Panc1 (cell line): ENCODE measurements around the gene PTK6. TPM values are rescaled to one million over a fixed set of nuclear protein-coding genes. Genes with fewer than 3 reads are reported as not detected.
"Not testable (repeated sequence)": the region's sequence is repeated elsewhere in the genome, so short reads cannot be mapped to it uniquely, and the experiment has no call there.

Experiments used
- ATAC-seq: fragments of 200-7000 bp; cut with Tn5 transposase; 2 replicates; pipeline ENCODE4 v1.9.1; 2020; ENCODE audit warnings: mild to moderate bottlenecking, moderate library complexity
- BruUV-seq: library from RNA; stranded (reverse); fragments of 400-500 nt; replicated peaks from 2 replicates; lab custom pipeline; 2021; lab: Mats Ljungman, UMichigan
- CTCF ChIA-PET: fragments of 300-600 bp; sonication (Branson Sonifier 250); formaldehyde crosslinking; loops from one replicate; lab custom pipeline; 2022; ENCODE audit warnings: antibody characterized with exemption; lab: Charles Lee
- POLR2A ChIA-PET: fragments of 300-600 bp; sonication (Branson Sonifier 250); formaldehyde crosslinking; loops from one replicate; lab custom pipeline; 2022; ENCODE audit warnings: antibody characterized with exemption; lab: Charles Lee
- DNase-seq: peaks from one replicate; pipeline ENCODE4 v3.0.0-alpha.2; 2010; ENCODE audit warnings: low read depth, low spot score
- H3K27ac ChIP-seq: 2 replicates; pipeline ENCODE4 v1.5.1; 2011; ENCODE audit warnings: mild to moderate bottlenecking, low read length, inconsistent platforms
- H3K27me3 ChIP-seq: fragments of 200-500 bp; sonication (Bioruptor generic); 2 replicates; pipeline ENCODE4 v1.6.0; 2014; ENCODE audit warnings: low read length, inconsistent platforms; ENCODE audit not compliant: control insufficient read depth, insufficient read depth
- H3K36me3 ChIP-seq: fragments of 200-500 bp; sonication (Bioruptor generic); 2 replicates; pipeline ENCODE4 v1.5.1; 2014; ENCODE audit warnings: inconsistent platforms, mild to moderate bottlenecking, low read length, moderate library complexity; ENCODE audit not compliant: control insufficient read depth, insufficient read depth
- H3K4me1 ChIP-seq: 2 replicates; pipeline ENCODE4 v1.5.1; 2011; ENCODE audit warnings: inconsistent platforms, mild to moderate bottlenecking, low read length, moderate library complexity; ENCODE audit not compliant: control insufficient read depth, insufficient read depth
- H3K4me3 ChIP-seq, 2 experiments: 2 replicates each; pipeline ENCODE4 v1.5.1; 2011 to 2012; ENCODE audit warnings: low read depth in 2 of 2, low read length in 2 of 2, mild to moderate bottlenecking in 2 of 2, inconsistent platforms in 1 of 2, moderate library complexity in 1 of 2
- H3K9me3 ChIP-seq: fragments of 200-500 bp; sonication (Bioruptor generic); 2 replicates; pipeline ENCODE4 v1.5.1; 2014; ENCODE audit warnings: low read depth, mild to moderate bottlenecking, inconsistent platforms, low read length, moderate library complexity; ENCODE audit not compliant: control insufficient read depth, insufficient read depth
- POLR2AphosphoS5 ChIP-seq: IDR thresholded peaks from 2 replicates; pipeline ENCODE4 v1.6.1; 2012; ENCODE audit warnings: mild to moderate bottlenecking, low read depth, low read length, moderate library complexity
- SIN3A ChIP-seq: IDR thresholded peaks from 2 replicates; pipeline ENCODE4 v1.6.1; 2012; ENCODE audit warnings: low read depth, mild to moderate bottlenecking, low read length, moderate library complexity, borderline replicate concordance; ENCODE audit not compliant: insufficient read depth
- TCF7L2 ChIP-seq: IDR thresholded peaks from 2 replicates; pipeline ENCODE4 v1.6.1; 2011; ENCODE audit warnings: mild to moderate bottlenecking, low read depth, low read length, inconsistent platforms
- in situ Hi-C: cut with HindIII; loops from 2 replicates; pipeline ENCODE4 v1.10.0; 2016; ENCODE audit warnings: low sequenced_read_pairs, low pct_unique_long_range_greater_than_20kb
- intact Hi-C: fragments of 100-400 bp; cut with micrococcal nuclease; formaldehyde crosslinking; loops from one replicate; pipeline ENCODE4 v1.10.0; 2022; ENCODE audit not compliant: unreplicated experiment
- total RNA-seq: library from RNA; stranded (reverse); gene quantifications from one replicate; pipeline ENCODE4 v1.2.1, GENCODE V29; 2021; ENCODE audit not compliant: unreplicated experiment
- TF ChIP-seq, protein P1 (sequence below): fragments of 450-650 bp; IDR thresholded peaks from 2 replicates; pipeline ENCODE4 v1.5.1; 2017; ENCODE audit warnings: mild to moderate bottlenecking
- TF ChIP-seq, protein P2 (sequence below), 2 experiments: IDR thresholded peaks; 2 replicates each; pipeline ENCODE4 v1.6.1; 2011 to 2012; ENCODE audit warnings: low read depth in 2 of 2, control low read depth in 1 of 2, low read length in 1 of 2, mild to moderate bottlenecking in 1 of 2, moderate library complexity in 1 of 2; ENCODE audit not compliant: insufficient read depth in 1 of 2

Gene PTK6
- total RNA-seq, 1 experiment from 2014 or later = 6.5 TPM

DNA sequence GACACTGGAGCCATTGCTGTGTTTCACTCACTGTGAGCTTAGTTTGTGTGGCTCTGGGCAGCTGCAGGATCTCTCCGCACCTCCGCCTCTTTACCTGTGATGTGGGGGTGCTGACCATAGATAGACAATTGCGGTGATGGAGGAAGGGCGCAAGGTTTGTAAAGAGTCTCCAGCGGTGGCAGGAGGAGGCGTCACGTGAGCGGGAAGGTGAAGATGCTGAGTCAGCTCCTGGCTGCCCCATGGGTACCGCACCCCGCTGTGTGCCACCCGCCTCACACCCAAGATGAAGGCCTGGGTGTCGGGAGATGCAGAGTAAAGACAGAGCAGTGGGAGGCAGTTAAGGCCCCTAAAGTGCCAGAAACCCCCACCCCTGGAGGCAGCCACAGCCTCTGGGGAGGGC is 55.7 kb downstream of the PTK6 start:
- no peaks in the 10 kb centered on the region for H3K9me3 ChIP-seq
- no peak for DNase-seq
- BruUV-seq = no TSS peak
- intact Hi-C loops = no loop called here
- in situ Hi-C loops = no loop called here
- ChIA-PET POLR2A (no interaction called here), CTCF (interaction anchor here (0.9 kb wide), 1 partner anchor 40 kb away, joined by 9 read pairs; no protein-coding TSS in a partner anchor)
- no peak for TF ChIP-seq TCF7L2
- no peak for TF ChIP-seq POLR2AphosphoS5
- TF ChIP-seq SIN3A = no peak
- TF ChIP-seq, protein P1, sequence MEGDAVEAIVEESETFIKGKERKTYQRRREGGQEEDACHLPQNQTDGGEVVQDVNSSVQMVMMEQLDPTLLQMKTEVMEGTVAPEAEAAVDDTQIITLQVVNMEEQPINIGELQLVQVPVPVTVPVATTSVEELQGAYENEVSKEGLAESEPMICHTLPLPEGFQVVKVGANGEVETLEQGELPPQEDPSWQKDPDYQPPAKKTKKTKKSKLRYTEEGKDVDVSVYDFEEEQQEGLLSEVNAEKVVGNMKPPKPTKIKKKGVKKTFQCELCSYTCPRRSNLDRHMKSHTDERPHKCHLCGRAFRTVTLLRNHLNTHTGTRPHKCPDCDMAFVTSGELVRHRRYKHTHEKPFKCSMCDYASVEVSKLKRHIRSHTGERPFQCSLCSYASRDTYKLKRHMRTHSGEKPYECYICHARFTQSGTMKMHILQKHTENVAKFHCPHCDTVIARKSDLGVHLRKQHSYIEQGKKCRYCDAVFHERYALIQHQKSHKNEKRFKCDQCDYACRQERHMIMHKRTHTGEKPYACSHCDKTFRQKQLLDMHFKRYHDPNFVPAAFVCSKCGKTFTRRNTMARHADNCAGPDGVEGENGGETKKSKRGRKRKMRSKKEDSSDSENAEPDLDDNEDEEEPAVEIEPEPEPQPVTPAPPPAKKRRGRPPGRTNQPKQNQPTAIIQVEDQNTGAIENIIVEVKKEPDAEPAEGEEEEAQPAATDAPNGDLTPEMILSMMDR = no peak
- TF ChIP-seq, protein P2, sequence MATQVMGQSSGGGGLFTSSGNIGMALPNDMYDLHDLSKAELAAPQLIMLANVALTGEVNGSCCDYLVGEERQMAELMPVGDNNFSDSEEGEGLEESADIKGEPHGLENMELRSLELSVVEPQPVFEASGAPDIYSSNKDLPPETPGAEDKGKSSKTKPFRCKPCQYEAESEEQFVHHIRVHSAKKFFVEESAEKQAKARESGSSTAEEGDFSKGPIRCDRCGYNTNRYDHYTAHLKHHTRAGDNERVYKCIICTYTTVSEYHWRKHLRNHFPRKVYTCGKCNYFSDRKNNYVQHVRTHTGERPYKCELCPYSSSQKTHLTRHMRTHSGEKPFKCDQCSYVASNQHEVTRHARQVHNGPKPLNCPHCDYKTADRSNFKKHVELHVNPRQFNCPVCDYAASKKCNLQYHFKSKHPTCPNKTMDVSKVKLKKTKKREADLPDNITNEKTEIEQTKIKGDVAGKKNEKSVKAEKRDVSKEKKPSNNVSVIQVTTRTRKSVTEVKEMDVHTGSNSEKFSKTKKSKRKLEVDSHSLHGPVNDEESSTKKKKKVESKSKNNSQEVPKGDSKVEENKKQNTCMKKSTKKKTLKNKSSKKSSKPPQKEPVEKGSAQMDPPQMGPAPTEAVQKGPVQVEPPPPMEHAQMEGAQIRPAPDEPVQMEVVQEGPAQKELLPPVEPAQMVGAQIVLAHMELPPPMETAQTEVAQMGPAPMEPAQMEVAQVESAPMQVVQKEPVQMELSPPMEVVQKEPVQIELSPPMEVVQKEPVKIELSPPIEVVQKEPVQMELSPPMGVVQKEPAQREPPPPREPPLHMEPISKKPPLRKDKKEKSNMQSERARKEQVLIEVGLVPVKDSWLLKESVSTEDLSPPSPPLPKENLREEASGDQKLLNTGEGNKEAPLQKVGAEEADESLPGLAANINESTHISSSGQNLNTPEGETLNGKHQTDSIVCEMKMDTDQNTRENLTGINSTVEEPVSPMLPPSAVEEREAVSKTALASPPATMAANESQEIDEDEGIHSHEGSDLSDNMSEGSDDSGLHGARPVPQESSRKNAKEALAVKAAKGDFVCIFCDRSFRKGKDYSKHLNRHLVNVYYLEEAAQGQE (IDR thresholded peaks at IDR 0.05; ENCODE audit: insufficient read depth in 1 of 2, low read depth in 2 of 2, low read length in 1 of 2) = no peak
- H3K27ac ChIP-seq = no peak overlapping the region
- H3K36me3 ChIP-seq = no peaks in the 10 kb centered on the region
- H3K27me3 ChIP-seq = no peaks in the 10 kb centered on the region
- ATAC-seq = no peak
- H3K4me3 ChIP-seq = no peak overlapping the region
- H3K4me1 ChIP-seq = peaks cover 20% of the 10 kb centered on the region

DNA sequence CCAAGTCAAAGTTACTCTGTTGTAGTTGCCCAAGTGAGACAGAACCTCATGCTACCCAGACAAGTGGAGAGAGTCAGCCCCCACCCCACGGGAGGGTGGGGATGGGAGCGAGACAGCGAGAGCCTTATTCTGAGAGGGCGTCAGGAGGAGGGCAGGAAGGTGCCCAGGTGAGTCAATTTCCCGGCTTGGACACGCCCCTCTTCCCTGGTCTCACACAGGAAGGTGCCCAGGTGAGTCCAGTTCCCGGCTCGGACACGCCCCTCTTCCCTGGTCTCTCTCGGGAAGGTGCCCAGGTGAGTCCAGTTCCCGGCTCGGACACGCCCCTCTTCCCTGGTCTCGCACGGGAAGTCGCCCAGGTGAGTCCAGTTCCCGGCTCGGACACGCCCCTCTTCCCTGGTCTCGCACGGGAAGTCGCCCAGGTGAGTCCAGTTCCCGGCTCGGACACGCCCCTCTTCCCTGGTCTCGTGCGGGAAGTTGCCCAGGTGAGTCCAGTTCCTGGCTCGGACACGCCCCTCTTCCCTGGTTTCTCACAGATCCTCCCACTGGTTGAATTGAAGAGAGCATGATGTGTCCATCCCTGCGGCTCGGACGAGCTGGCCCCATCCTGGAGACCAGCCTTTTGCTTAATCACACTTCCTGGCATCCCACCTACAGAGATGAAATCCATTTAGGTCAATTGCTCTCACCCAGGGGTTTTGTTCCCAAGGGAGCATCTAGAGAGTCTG is 57.3 kb downstream of the PTK6 start:
- H3K4me3 ChIP-seq, H3K9me3 ChIP-seq, ATAC-seq, H3K27me3 ChIP-seq, BruUV-seq, CTCF ChIA-PET, DNase-seq, POLR2A ChIA-PET, H3K27ac ChIP-seq, intact Hi-C loops, H3K36me3 ChIP-seq, in situ Hi-C loops: not testable (repeated sequence)
- peaks cover 14% of the 10 kb centered on the region for H3K4me1 ChIP-seq
